ENCODE results near the gene ZNF148. TPM values are rescaled to one million over a fixed set of nuclear protein-coding genes. Genes with fewer than 3 reads are reported as not detected.

The ZNF148 gene
- total RNA-seq, 1 experiment from 2014 or later = 55.8 TPM

DNA sequence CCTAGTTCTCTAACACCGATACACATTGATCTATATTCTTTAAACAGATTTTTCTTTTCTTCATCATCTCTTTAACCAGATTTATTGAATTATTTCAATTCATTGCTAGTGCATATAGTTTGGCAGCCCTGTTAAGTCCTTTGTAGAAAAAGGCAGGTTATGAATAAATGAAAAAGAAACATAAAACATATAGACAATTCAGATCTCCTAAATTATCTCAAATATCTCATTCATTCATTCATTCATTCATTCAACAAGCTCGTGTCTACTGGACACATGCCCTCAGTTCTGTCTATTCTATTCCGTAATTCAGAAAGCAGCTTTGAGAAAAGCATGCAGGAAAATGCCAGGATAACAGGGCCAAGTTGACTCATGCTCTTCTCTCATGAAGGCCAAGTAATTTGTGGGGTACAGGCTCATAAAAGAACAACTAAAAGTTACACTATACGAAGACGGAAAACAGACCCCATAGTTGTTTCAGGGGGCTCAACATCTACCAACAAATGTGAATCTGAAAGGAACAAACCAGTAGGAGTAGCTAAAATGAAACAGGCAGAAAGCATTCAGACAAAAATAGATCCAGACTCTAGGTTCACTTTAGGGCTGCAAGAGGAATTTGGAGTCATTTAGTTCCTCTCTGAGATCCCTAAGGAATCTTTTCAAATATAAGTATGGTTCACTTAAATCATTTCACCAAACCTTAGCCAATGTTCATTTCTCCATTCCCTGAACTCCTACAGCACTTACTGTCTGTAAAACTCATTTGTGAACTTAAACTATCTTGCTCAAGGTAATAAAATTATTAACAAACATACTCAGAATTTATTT is 7.5 kb downstream of the ZNF148 start:
- Histone ChIP-seq H3K4me1 (ENCODE audit: control insufficient read depth, insufficient read depth, low read length) (peaks cover 3% of the 10 kb centered on the region; the same call in 1 of the 2 replicates), H3K9me3 (ENCODE audit: control insufficient read depth, insufficient read depth, low read depth, low read length) (no peaks in the 10 kb centered on the region), H3K27me3 (ENCODE audit: control insufficient read depth, insufficient read depth, low read length) (no peaks in the 10 kb centered on the region), H3K27ac (ENCODE audit: low read length) (no peak overlapping the region), H3K4me3 (ENCODE audit: low read depth in 2 of 2, low read length in 2 of 2) (no peak overlapping the region), H3K36me3 (ENCODE audit: control insufficient read depth, insufficient read depth, low read length) (no peaks in the 10 kb centered on the region)
- intact Hi-C loops (cut with micrococcal nuclease; ENCODE audit: unreplicated experiment) (no loop called here), in situ Hi-C loops (cut with HindIII; ENCODE audit: low pct_unique_long_range_greater_than_20kb, low sequenced_read_pairs) (no loop called here)
- ATAC-seq (no peak), DNase-seq (ENCODE audit: low read depth, low spot score) (no peak)
- CTCF ChIA-PET = no interaction called here
- POLR2A ChIA-PET = no interaction called here
- TF ChIP-seq POLR2AphosphoS5 (IDR thresholded peaks at IDR 0.05; ENCODE audit: low read depth, low read length) = no peak
- no peak for TF ChIP-seq SIN3A (IDR thresholded peaks at IDR 0.05; ENCODE audit: borderline replicate concordance, insufficient read depth, low read depth, low read length)
- TF ChIP-seq REST (IDR thresholded peaks at IDR 0.05; ENCODE audit: insufficient read depth in 1 of 2, low read depth in 2 of 2, low read length in 1 of 2) = no peak
- no peak for TF ChIP-seq CTCF (IDR thresholded peaks at IDR 0.05)
- TF ChIP-seq TCF7L2 (IDR thresholded peaks at IDR 0.05; ENCODE audit: low read depth, low read length) = no peak
- BruUV-seq (replicated peaks) = no TSS peak

DNA sequence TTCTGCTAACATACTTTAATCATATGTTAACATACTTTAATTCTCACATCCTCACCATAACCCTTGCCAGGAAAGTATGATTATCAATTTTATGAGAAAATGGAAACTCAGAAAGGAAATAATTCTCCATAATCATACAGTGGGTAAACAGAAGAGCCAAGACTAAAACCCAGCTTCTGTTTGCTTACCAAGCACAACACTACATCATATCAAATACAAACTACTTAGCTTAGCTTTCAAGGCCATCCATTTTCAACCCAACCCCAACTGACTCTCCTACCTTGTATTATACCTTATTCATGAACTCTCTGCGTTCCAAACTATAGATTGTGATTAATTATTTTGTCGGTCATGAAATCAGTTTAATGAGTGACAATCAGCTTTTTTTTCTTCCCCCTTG is 9.0 kb downstream of the ZNF148 start:
- no peak overlapping the region for H3K27ac ChIP-seq (ENCODE audit: low read length)
- no TSS peak for BruUV-seq (replicated peaks)
- POLR2A ChIA-PET = interaction anchor here (0.6 kb wide), 1 partner anchor 125 kb away, joined by 14 read pairs; no protein-coding TSS in a partner anchor
- intact Hi-C loops (cut with micrococcal nuclease; ENCODE audit: unreplicated experiment) (no loop called here), in situ Hi-C loops (cut with HindIII; ENCODE audit: low pct_unique_long_range_greater_than_20kb, low sequenced_read_pairs) (no loop called here)
- ATAC-seq (no peak), DNase-seq (ENCODE audit: low read depth, low spot score) (no peak)
- no peaks in the 10 kb centered on the region for H3K27me3 ChIP-seq (ENCODE audit: control insufficient read depth, insufficient read depth, low read length)
- CTCF ChIA-PET = interaction anchor here (0.6 kb wide), 1 partner anchor 100 kb away, joined by 4 read pairs; no protein-coding TSS in a partner anchor
- H3K9me3 ChIP-seq (ENCODE audit: control insufficient read depth, insufficient read depth, low read depth, low read length) = no peaks in the 10 kb centered on the region
- no peak for TF ChIP-seq POLR2AphosphoS5 (IDR thresholded peaks at IDR 0.05; ENCODE audit: low read depth, low read length)
- no peak for TF ChIP-seq CTCF (IDR thresholded peaks at IDR 0.05)
- TF ChIP-seq TCF7L2 (IDR thresholded peaks at IDR 0.05; ENCODE audit: low read depth, low read length) = no peak
- no peak for TF ChIP-seq REST (IDR thresholded peaks at IDR 0.05; ENCODE audit: insufficient read depth in 1 of 2, low read depth in 2 of 2, low read length in 1 of 2)
- no peak for TF ChIP-seq SIN3A (IDR thresholded peaks at IDR 0.05; ENCODE audit: borderline replicate concordance, insufficient read depth, low read depth, low read length)
- peaks cover 3% of the 10 kb centered on the region; the same call in 1 of the 2 replicates for H3K4me1 ChIP-seq (ENCODE audit: control insufficient read depth, insufficient read depth, low read length)
- H3K36me3 ChIP-seq (ENCODE audit: control insufficient read depth, insufficient read depth, low read length) = no peaks in the 10 kb centered on the region
- H3K4me3 ChIP-seq (ENCODE audit: low read depth in 2 of 2, low read length in 2 of 2) = no peak overlapping the region
